GM12801 (cell line): Measurements from ENCODE around the gene BPIFB3.

Experiments used
- TF ChIP-seq, protein P1 (sequence below): IDR thresholded peaks from one replicate; pipeline ENCODE4 v1.5.1; 2011; ENCODE audit warnings: control low read depth; ENCODE audit not compliant: insufficient read length; ENCODE audit errors: extremely low read depth

The BPIFB3 gene

DNA sequence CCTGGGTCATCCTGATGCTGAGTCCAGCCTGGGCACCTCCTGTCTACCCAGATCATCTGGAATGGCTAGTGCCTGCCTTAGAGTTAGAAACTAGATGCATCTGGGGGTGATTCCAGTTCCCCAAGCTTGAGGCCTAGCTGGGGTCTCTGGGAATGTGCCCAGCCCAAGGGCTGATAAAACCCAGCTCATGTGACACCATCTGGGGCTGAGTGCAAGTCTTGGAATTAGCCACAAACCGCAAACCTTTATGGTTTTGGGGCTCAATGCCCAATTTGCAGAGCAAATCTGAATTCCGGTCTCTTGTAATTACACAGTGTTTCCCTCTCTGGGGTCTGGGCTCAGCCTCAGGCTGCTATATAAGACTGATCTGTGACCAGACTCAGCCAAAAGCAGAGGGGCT lies 25.6 kb downstream of the BPIFB3 start, which contains the start of gene BPIFB4:
BPIFB4 (plus strand) TSS at position 385 of the 400 bp plus-strand sequence. CDS start 1,884 bp downstream, outside the sequence.
- TF ChIP-seq, protein P1, sequence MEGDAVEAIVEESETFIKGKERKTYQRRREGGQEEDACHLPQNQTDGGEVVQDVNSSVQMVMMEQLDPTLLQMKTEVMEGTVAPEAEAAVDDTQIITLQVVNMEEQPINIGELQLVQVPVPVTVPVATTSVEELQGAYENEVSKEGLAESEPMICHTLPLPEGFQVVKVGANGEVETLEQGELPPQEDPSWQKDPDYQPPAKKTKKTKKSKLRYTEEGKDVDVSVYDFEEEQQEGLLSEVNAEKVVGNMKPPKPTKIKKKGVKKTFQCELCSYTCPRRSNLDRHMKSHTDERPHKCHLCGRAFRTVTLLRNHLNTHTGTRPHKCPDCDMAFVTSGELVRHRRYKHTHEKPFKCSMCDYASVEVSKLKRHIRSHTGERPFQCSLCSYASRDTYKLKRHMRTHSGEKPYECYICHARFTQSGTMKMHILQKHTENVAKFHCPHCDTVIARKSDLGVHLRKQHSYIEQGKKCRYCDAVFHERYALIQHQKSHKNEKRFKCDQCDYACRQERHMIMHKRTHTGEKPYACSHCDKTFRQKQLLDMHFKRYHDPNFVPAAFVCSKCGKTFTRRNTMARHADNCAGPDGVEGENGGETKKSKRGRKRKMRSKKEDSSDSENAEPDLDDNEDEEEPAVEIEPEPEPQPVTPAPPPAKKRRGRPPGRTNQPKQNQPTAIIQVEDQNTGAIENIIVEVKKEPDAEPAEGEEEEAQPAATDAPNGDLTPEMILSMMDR, result no peak

DNA sequence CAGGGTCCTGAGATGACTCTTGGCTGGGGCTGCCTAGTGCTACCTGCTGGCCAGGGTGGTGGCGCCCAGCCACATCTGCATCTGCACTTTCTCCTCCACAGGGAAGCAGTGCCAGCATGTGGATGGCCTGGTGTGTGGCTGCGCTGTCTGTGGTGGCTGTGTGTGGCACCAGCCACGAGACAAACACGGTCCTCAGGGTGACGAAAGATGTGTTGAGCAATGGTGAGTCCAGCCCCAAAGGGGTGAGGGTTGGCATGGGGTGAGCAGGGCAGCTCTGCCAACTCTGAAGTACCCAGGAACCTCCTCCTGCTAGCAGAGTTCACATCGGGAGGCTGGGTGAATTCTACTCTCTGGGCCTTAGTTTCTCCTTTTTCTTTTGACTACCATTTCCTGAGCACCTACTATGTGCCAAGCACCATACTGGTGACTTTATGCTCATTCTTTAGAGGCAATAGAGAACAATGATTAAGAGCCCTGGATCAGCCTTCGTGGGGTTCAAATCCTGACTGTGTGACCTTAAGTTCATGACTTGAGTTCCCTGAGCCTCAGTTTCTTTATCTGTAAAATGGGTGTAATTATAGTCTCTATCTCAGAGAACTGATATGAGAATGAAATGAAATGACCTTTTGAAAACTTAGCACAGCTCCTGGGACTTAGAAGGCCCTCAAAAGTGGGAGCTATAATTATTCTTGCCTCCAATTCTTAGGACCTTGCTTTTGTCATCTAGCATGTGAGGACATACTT lies 27.9 kb downstream of the BPIFB3 start:
- TF ChIP-seq, protein P1, result no peak

DNA sequence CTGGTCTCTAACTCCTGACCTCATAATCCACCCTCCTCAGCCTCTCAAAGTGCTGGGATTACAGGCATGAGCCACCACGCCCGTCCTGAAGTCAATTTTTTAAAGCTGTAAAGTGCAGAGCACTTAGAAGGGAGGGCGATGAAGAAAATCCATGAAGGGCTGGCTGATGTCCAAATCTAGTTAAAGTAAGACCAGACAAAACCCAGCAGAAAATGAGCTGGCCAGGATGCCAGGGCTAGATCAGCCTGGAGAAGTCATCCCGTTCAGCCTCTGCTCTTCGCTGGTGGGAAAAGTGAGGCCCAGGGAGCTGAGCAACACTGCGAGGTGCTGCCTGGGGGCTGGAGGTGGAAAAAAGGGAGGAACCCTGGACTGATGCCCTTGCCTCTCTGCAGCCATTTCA lies 28.8 kb downstream of the BPIFB3 start:
- TF ChIP-seq, protein P1, result no peak

DNA sequence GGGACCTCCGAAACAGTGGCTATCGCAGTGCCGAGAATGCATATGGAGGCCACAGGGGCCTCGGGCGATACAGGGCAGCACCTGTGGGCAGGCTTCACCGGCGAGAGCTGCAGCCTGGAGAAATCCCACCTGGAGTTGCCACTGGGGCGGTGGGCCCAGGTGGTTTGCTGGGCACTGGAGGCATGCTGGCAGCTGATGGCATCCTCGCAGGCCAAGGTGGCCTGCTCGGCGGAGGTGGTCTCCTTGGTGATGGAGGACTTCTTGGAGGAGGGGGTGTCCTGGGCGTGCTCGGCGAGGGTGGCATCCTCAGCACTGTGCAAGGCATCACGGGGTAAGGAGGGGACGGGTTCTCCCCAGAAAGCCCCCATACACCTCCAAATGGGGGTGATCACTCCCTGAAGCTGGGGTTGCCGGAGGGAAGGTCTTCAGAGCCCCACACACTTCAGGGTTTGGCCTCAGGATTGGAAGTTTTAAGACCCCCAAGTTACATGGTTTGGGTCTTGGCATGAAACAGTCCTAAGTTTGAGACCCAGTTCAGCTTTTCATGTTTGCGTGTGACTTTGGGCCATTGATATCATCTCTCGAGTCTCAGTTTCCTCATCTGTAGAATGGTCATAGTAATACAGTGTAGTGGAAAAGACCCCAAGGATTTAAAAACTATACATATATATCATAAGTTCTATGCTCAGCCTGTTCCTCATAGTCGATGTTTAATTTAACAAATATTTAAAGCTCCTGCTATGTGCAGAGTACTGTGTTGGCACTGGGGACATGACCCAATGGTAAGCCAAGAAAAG lies 30.0 kb downstream of the BPIFB3 start:
- TF ChIP-seq, protein P1, result no peak

DNA sequence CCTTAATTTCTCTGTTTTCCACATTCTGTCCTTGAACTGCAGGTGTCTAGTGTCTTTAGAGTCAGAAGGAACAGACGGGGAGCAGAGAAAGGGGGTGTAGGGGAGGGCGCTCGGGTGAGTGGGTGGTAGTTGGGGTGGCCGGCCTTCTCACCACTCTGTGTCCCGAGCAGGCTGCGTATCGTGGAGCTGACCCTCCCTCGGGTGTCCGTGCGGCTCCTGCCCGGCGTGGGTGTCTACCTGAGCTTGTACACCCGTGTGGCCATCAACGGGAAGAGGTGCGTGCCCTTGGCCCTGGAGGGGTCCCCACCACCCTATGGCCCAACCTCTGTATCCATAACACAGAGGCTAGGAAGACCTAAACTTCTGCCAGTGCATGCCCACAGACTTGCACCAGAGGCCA lies 31.0 kb downstream of the BPIFB3 start:
- TF ChIP-seq, protein P1, result no peak

DNA sequence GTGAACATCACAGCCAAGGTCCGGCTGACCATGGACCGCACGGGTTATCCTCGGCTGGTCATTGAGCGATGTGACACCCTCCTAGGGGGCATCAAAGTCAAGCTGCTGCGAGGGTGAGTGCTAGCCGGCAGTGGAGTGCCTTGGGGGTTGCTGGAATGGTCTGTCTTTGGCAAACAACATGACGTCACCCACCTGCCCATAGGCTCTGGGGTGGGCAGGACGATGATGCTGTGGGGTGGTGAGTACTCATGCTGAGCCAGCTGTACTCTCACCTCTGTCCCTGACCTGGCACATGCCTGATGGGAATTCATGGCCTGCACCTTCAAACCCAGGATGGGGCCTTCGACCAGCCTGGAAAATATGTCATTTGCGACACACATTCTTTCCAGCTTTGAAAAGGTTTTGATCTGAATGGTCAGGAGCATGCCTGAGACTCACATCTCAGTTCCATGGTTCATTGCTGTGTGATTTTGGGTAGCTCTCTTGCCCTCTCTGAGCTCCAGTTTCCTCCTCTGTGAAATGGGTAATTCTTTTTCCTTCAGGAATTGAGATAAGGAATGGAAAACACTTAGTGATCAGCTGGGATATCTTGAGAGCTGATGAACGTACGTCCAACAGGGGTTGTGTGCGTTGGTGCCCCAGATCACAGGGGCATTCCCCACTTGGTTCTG lies 32.5 kb downstream of the BPIFB3 start:
- TF ChIP-seq, protein P1, result no peak

DNA sequence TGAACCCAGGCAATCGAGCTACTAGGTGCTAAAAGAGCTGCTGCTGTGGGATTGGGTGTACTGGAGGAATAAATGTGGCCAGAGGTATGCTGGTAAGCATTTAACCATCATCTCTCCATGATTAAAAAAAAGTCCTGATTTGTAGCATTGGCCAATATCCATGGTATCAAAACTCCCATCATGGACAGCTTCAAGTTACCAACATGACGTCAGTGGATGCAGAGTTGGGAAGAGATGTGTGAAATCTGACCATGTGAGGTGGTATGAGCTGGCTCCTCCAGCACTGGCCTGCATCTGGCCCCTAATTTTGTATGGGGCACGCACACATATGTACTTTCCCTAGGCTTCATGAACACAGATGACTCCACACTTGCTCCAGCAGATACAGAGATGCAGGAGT lies 37.4 kb downstream of the BPIFB3 start:
- TF ChIP-seq, protein P1, result no peak
